ENCODE results near the gene UGT1A5. TPM values are rescaled to one million over a fixed set of nuclear protein-coding genes. Genes with fewer than 3 reads are reported as not detected.

UGT1A5 gene
- total RNA-seq, 2 experiments from 2014 or later, result not detected

- Histone ChIP-seq H3K4me3 (ENCODE audit: low read depth, low read length, poor library complexity, severe bottlenecking) (no peak overlapping the region), H2AFZ (ENCODE audit: low read length) (no peak overlapping the region), H3K4me2 (ENCODE audit: low read length) (no peak overlapping the region), H3K36me3 (ENCODE audit: insufficient read depth, low read length) (no peaks in the 10 kb centered on the region), H3K27ac (ENCODE audit: low read depth, low read length, poor library complexity, severe bottlenecking) (no peak overlapping the region), H3K9me3 (ENCODE audit: low read length) (no peaks in the 10 kb centered on the region), H3K79me2 (ENCODE audit: insufficient read depth, low read depth, low read length) (no peaks in the 10 kb centered on the region), H4K20me1 (ENCODE audit: insufficient read depth, low read length) (no peaks in the 10 kb centered on the region), H3K9me2 (ENCODE audit: insufficient read depth, low read length) (no peaks in the 10 kb centered on the region), H3K4me1 (ENCODE audit: insufficient read depth, low read length, poor library complexity, severe bottlenecking) (no peaks in the 10 kb centered on the region)
- CTCF ChIA-PET (ENCODE audit: unreplicated experiment), result no interaction called here
- POLR2A ChIA-PET, result no interaction called here
- no peak for DNase-seq (ENCODE audit: low spot score)
- BruUV-seq (replicated peaks), result no TSS peak
- intact Hi-C loops (cut with micrococcal nuclease; ENCODE audit: unreplicated experiment), result no loop called here
- TF ChIP-seq EZH2phosphoT487 (IDR thresholded peaks at IDR 0.05; ENCODE audit: borderline replicate concordance, low read depth, low read length), result no peak
- no peak for TF ChIP-seq CTCF (conservative IDR thresholded peaks at IDR 0.05; ENCODE audit: low read length)
These were observed 106.2 kb downstream of the UGT1A5 start for GRCh38 chr2:233818639-233819621.

DNA sequence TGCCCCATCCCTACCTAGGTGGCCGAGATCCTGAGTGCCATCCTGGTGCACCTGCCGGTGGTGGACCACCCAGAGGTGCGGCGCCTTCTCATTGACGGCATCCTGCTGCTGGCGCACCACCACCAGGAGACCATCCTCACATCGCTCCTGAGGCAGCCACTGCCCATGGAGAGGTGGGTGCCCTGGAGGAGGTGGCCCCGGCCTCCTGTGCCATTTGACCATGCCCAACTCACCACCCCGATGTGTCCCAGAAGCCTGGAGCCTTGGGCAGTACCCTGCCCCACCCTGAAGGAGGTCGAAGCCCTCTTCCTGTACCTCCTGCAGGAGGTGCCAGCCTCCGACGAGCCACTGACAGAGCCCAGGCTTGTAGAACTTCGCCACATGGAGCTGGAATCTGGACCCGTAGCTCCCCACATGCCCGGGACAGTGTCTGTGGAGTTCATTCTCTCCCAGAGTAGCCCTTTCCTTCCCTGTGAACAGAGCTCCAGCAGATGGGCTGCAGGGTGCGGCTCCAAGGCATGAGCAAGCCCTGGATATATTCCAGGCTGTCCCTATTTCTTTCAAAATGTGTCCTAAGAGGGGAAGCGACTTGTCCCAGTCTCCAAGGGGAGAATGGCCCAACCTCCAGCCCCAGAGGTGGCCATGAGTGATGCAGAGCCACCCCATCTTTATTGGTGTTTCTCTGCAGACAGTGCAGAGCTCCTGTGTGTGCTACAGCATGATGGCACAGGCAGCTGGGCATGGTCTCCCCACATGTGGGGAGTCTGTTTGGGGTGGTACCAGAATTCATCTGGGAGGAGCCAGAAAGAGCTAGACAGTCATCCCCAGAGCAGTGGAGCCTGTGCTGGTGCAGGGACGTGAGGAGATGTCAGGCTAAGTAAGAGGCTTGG is 107.4 kb downstream of the UGT1A5 start:
- Histone ChIP-seq H3K27ac (ENCODE audit: low read depth, low read length, poor library complexity, severe bottlenecking) (no peak overlapping the region), H4K20me1 (ENCODE audit: insufficient read depth, low read length) (no peaks in the 10 kb centered on the region), H3K4me1 (ENCODE audit: insufficient read depth, low read length, poor library complexity, severe bottlenecking) (no peaks in the 10 kb centered on the region), H3K9me3 (ENCODE audit: low read length) (no peaks in the 10 kb centered on the region), H2AFZ (ENCODE audit: low read length) (no peak overlapping the region), H3K36me3 (ENCODE audit: insufficient read depth, low read length) (no peaks in the 10 kb centered on the region), H3K4me3 (ENCODE audit: low read depth, low read length, poor library complexity, severe bottlenecking) (no peak overlapping the region), H3K4me2 (ENCODE audit: low read length) (no peak overlapping the region), H3K9me2 (ENCODE audit: insufficient read depth, low read length) (no peaks in the 10 kb centered on the region), H3K79me2 (ENCODE audit: insufficient read depth, low read depth, low read length) (no peaks in the 10 kb centered on the region)
- intact Hi-C loops (cut with micrococcal nuclease; ENCODE audit: unreplicated experiment), result no loop called here
- BruUV-seq (replicated peaks), result no TSS peak
- CTCF ChIA-PET (ENCODE audit: unreplicated experiment), result interaction anchor here (0.5 kb wide), 1 partner anchor 38 kb away, joined by 3 read pairs; no protein-coding TSS in a partner anchor
- no peak for TF ChIP-seq CTCF (conservative IDR thresholded peaks at IDR 0.05; ENCODE audit: low read length)
- no peak for TF ChIP-seq EZH2phosphoT487 (IDR thresholded peaks at IDR 0.05; ENCODE audit: borderline replicate concordance, low read depth, low read length)
- no peak for DNase-seq (ENCODE audit: low spot score)
- POLR2A ChIA-PET, result interaction anchor here (0.6 kb wide), 1 partner anchor 50 kb away, joined by 4 read pairs; no protein-coding TSS in a partner anchor

Measured in OCI-LY7 (cell line).